ENCODE measurements around the gene NECTIN3.

The NECTIN3 gene

DNA sequence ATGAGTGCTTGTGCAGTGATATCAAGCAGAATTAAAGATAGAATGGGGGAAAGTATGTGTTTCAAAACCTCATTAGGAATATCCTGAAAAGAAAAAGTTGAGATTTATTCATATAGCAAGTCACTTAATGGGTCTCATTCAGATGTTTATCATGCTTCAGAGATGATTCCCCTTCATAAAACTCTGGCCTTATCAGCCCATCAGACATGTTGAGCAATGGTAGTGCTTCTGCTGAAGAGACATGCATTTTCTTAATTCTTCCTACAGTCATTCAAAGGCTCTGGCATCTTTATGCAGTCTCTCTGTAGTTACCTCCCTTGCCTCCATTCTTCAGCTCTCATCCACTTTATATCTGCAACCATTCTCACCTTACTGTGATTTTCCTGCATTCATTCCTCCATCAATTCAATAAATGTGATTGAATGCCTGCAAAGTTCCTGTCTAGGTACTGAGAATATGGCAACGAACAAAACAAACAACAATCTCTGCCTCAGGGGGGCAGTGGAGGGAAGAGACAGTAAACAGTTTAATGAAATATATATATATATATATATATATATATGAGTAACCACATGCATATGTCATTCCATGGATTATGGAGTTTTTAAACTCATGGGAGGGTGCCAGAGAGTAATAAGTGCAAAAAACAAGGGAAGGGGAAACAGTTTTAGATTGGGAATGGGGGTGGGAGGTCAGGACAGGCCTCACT lies 138.5 kb downstream of the NECTIN3 start:
- DNase-seq (ENCODE audit: low read depth in 2 of 2), result no peak

- no peak for DNase-seq (ENCODE audit: low read depth in 2 of 2)
Observed at GRCh38 chr3:111210866-111211564, 139.4 kb downstream of the NECTIN3 start.

- DNase-seq (ENCODE audit: low read depth in 2 of 2), result no peak
Observed at GRCh38 chr3:111212511-111212910, 140.9 kb downstream of the NECTIN3 start.

DNA sequence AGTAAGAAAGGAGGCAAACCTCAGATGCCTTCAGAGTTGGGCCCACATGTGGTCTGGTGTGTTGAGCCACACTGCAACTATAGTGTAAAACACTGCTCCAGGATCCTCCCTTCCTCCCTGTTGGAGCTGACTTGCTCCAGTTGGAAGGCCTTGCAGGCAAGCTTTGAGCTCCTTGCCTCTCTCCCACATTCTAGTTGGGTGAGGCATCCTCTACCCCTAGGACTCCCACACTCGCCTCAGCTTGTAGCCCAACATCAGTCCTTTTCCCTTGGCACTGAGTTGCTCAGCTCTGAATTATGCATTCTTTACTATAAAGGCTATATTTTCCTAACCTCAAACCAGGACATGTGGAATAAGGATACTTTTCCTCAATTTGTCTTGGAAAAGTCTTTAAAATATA lies 143.9 kb downstream of the NECTIN3 start:
- DNase-seq (ENCODE audit: low read depth in 2 of 2), result no peak

GRCh38 chr3:111218615-111219014 lies 147.0 kb downstream of the NECTIN3 start:
- DNase-seq (ENCODE audit: low read depth in 2 of 2), result no peak

DNA sequence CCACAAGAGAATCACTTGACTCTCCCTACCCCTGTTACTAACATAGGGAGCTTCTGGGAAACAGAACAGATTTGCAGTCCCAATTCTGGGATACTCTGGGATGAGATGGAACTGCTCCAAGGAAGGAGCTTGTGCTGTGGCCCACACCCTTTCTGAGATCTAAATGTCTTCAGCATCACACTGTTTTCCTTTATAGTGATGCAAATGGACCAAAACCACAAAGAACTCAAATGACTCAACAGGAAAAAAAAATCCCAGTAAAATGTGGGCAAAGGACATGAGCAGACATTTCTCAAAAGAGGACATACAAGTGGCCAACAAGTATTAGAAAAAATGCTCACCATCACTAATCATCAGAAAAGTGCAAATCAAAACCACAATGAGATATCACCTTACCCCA lies 155.6 kb downstream of the NECTIN3 start:
- DNase-seq (ENCODE audit: low read depth in 2 of 2), result no peak

- DNase-seq (ENCODE audit: low read depth in 2 of 2), result no peak
Observed at GRCh38 chr3:111229301-111229700, 157.7 kb downstream of the NECTIN3 start.

DNA sequence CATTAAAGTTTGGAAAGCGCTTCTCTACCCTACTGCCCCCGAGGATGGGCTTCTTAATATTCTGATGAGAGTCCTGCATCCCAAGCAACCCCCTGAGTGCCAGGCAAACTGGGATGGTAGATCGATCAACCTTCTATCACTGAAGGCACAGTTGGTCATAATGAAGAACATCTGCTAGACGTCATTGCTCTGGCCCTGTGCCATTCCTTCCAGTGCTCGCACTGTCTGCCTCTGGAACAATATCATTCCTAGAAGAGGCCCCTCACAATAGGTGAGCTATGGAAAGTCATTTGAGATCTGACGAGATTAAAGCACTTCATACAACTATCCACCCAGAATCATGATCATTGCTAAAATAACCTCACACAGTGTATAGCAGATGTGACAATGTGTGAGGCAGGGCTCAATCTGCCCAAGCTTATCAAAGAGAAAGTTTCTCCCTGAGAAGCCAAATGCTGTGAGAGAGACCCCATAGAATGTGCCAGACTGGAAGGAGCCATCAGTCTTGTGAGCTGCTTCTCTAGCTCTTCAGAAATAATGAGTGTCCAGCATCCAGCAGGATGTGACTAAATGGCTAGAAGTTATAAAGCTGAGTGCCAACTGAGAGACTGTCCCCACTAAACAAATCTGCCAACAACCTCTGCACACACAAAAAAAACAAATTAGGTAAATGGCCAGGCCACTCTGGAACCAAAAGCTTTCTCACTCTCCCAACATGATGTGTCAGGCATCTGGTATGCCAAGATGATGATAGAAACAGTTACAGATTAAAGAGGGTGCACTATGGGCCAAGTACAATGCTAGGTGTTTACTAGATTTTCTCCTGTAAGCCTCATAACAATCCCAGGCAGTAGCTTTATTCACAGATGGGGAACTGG lies 165.5 kb downstream of the NECTIN3 start:
- DNase-seq (ENCODE audit: low read depth in 2 of 2), result no peak

DNA sequence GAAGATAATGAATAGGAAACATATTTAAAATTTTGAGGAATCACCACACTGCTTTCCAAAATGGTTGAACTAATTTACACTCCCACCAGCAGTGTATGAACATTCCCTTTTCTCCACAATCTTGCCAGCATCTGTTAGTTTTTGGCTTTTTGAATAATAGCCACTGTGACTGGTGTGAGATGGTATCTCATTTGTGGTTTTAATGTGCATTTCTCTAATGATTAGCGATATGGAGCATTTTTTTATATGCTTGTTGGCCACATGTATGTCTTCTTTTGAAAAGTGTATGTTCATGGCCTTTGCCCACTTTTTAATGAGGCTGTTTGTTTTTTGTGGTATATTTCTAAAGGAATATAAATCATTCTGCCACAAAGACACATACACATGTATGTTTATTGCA lies 166.3 kb downstream of the NECTIN3 start:
- no peak for DNase-seq (ENCODE audit: low read depth in 2 of 2)

- DNase-seq (ENCODE audit: low read depth in 2 of 2), result no peak
Observed at GRCh38 chr3:111238885-111239284, 167.3 kb downstream of the NECTIN3 start.

DNA sequence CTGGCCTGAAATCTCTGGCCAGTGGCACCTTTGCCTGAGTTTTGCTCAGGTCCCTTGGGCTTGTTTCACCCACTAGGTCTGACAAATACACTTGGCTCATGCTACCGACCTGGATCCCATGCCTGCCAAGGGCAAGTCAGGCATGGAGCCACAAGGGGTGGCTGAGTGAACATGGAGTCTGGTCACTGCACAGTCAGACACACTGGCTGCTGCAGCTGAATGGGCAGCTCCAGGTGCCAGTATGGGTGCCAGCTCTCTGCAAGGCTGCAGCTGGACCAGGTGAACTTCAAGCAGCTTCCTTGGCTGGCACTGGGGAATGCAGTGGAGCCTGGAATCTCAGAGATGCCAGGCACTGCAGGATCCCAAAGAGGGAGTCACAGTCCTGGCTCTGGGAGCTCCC lies 170.3 kb downstream of the NECTIN3 start:
- no peak for DNase-seq (ENCODE audit: low read depth in 2 of 2)
